ENCODE results near the gene RBCK1.

DNA sequence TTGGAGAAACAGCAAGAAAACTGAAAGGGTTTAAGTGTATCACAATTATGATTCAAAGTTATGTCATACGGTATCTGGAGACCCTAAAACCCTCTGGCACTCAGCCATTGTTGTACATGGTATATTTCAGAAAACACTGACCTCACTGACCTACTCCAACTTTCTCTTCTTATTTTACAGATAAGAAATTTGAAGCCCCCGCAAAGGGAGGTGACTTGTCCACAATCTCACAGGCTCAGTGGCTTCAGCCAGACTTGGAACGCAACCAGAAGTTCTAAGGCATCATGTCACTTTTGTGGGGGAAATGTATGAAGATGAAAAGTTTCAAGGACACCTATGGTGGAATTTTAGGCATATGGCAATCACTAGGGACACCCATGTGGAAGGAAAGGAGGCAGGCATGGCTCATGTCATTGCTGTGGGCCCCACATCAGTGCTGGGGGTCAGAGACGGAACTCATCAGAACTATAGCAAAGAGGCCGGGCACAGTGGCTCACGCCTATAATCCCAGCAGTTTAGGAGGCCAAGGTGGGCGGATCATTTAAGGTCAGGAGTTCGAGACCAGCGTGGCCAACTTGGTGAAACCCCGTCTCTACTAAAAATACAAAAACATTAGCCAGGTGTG lies 32.7 kb upstream of the RBCK1 start:
- TF ChIP-seq, protein P1, sequence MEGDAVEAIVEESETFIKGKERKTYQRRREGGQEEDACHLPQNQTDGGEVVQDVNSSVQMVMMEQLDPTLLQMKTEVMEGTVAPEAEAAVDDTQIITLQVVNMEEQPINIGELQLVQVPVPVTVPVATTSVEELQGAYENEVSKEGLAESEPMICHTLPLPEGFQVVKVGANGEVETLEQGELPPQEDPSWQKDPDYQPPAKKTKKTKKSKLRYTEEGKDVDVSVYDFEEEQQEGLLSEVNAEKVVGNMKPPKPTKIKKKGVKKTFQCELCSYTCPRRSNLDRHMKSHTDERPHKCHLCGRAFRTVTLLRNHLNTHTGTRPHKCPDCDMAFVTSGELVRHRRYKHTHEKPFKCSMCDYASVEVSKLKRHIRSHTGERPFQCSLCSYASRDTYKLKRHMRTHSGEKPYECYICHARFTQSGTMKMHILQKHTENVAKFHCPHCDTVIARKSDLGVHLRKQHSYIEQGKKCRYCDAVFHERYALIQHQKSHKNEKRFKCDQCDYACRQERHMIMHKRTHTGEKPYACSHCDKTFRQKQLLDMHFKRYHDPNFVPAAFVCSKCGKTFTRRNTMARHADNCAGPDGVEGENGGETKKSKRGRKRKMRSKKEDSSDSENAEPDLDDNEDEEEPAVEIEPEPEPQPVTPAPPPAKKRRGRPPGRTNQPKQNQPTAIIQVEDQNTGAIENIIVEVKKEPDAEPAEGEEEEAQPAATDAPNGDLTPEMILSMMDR (IDR thresholded peaks at IDR 0.05), result no peak
- TF ChIP-seq EZH2 (IDR thresholded peaks at IDR 0.05; ENCODE audit: borderline replicate concordance, insufficient read depth, low read depth, low read length, poor library complexity, severe bottlenecking), result no peak

Data from B cell (primary cell).